Mesendoderm (in vitro differentiated cells): ENCODE data around the gene NRP2.

ENCODE experiments used
- DNase-seq: peaks from one replicate; pipeline ENCODE4 v3.0.0; 2013
- H2AK5ac ChIP-seq: 2 replicates; pipeline ENCODE4 v1.6.1; 2013; ENCODE audit warnings: low read length, inconsistent platforms
- H2BK120ac ChIP-seq: 2 replicates; pipeline ENCODE4 v1.6.1; 2013; ENCODE audit warnings: low read depth, mild to moderate bottlenecking, low read length, moderate library complexity, mixed read lengths
- H2BK15ac ChIP-seq: replicated peaks from 2 replicates; pipeline ENCODE4 v1.6.1; 2013; ENCODE audit warnings: low read depth, mild to moderate bottlenecking, moderate library complexity
- H2BK5ac ChIP-seq: 2 replicates; pipeline ENCODE4 v1.6.1; 2013; ENCODE audit warnings: low read length, inconsistent platforms
- H3K18ac ChIP-seq: 2 replicates; pipeline ENCODE4 v1.6.1; 2013; ENCODE audit warnings: mild to moderate bottlenecking, low read length, mixed read lengths
- H3K23ac ChIP-seq: one replicate; pipeline ENCODE4 v1.6.1; 2013; ENCODE audit warnings: low read length
- H3K27ac ChIP-seq: 2 replicates; pipeline ENCODE4 v1.5.1; 2013; ENCODE audit warnings: low read depth, mild to moderate bottlenecking, inconsistent platforms, low read length, moderate library complexity
- H3K27me3 ChIP-seq: 2 replicates; pipeline ENCODE4 v1.6.1; 2013; ENCODE audit warnings: low read length, control low read depth, mild to moderate bottlenecking, inconsistent platforms; ENCODE audit not compliant: insufficient read depth, poor library complexity
- H3K36me3 ChIP-seq: 2 replicates; pipeline ENCODE4 v1.6.1; 2013; ENCODE audit warnings: low read length, inconsistent platforms; ENCODE audit not compliant: control insufficient read depth, insufficient read depth
- H3K4ac ChIP-seq: one replicate; pipeline ENCODE4 v1.6.1; 2013; ENCODE audit warnings: low read depth, mild to moderate bottlenecking, low read length, moderate library complexity
- H3K4me1 ChIP-seq: 2 replicates; pipeline ENCODE4 v1.6.1; 2013; ENCODE audit warnings: low read depth, low read length, inconsistent platforms; ENCODE audit not compliant: control insufficient read depth
- H3K4me2 ChIP-seq: 2 replicates; pipeline ENCODE4 v1.6.1; 2013; ENCODE audit warnings: low read length
- H3K4me3 ChIP-seq: 2 replicates; pipeline ENCODE4 v1.5.1; 2013; ENCODE audit warnings: mild to moderate bottlenecking, low read length
- H3K56ac ChIP-seq: one replicate; pipeline ENCODE4 v1.6.1; 2013; ENCODE audit warnings: low read length
- H3K79me1 ChIP-seq: 2 replicates; pipeline ENCODE4 v1.6.1; 2013; ENCODE audit warnings: low read length, inconsistent platforms
- H3K79me2 ChIP-seq: 2 replicates; pipeline ENCODE4 v1.6.1; 2013; ENCODE audit warnings: mild to moderate bottlenecking, low read length; ENCODE audit not compliant: control insufficient read depth, insufficient read depth
- H3K9ac ChIP-seq: 2 replicates; pipeline ENCODE4 v1.6.1; 2013; ENCODE audit warnings: low read length, inconsistent platforms
- H4K5ac ChIP-seq: one replicate; pipeline ENCODE4 v1.6.1; 2013; ENCODE audit warnings: low read length
- H4K8ac ChIP-seq: one replicate; pipeline ENCODE4 v1.6.1; 2013; ENCODE audit warnings: low read depth, mild to moderate bottlenecking, control low read depth, low read length, moderate library complexity
- WGBS: extraction: QIAGEN DNeasy Blood & Tissue Kit; methylation state at CpG from one replicate; pipeline ENCODE4 v1.1.7; 2013; ENCODE audit warnings: low lambda C conversion rate, missing lambda C conversion rate; ENCODE audit not compliant: insufficient coverage; ENCODE audit errors: extremely low coverage; 5-methylcytosine and 5-hydroxymethylcytosine counted together

NRP2 gene

GRCh38 chr2:205800224-205800623, 117.9 kb downstream of the NRP2 start:
- Histone ChIP-seq H3K79me2 (no peaks in the 10 kb centered on the region), H3K4me1 (no peaks in the 10 kb centered on the region), H3K9ac (no peak overlapping the region), H3K36me3 (peaks cover 4% of the 10 kb centered on the region), H3K4me2 (no peak overlapping the region), H2BK5ac (no peak overlapping the region), H3K4me3 (no peak overlapping the region), H4K8ac (no peak overlapping the region), H3K79me1 (no peaks in the 10 kb centered on the region), H3K27me3 (no peaks in the 10 kb centered on the region), H3K23ac (no peak overlapping the region), H4K5ac (no peak overlapping the region), H3K18ac (no peak overlapping the region), H3K56ac (no peak overlapping the region), H3K27ac (no peak overlapping the region), H2BK15ac (no peak overlapping the region), H2BK120ac (no peak overlapping the region), H2AK5ac (no peak overlapping the region), H3K4ac (no peak overlapping the region)
- DNase-seq: no peak
- WGBS: no CpG with 5 or more reads among the region's 2 CpGs

DNA sequence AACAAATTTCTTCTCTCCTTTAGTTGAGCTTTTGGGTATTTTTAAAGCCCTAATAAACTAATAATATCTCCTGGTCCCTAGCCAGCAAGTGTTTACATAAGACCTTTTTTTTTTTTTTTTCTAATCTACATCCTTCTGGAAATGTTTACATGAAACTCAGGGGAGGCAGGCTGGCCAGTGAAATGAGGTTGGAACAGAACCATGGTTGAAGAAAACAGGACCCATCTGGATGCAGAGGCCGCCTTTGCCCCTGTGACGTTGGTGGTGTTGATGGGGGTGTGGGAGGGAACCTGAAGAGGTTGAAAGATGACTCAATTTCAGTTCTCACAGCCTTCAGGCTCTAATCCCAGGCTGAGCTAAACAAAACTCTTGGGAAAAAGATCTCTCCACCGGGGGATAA, 118.5 kb downstream of the NRP2 start:
- H3K27me3 ChIP-seq: no peaks in the 10 kb centered on the region
- peaks cover 4% of the 10 kb centered on the region for H3K36me3 ChIP-seq
- H2BK120ac ChIP-seq: no peak overlapping the region
- H3K4me1 ChIP-seq: no peaks in the 10 kb centered on the region
- H3K18ac ChIP-seq: no peak overlapping the region
- H4K5ac ChIP-seq: no peak overlapping the region
- H3K56ac ChIP-seq: no peak overlapping the region
- no peak overlapping the region for H3K23ac ChIP-seq
- H2BK15ac ChIP-seq: no peak overlapping the region
- no peak overlapping the region for H3K9ac ChIP-seq
- no peak for DNase-seq
- no peak overlapping the region for H3K27ac ChIP-seq
- H3K79me2 ChIP-seq: no peaks in the 10 kb centered on the region
- H2BK5ac ChIP-seq: no peak overlapping the region
- H3K79me1 ChIP-seq: no peaks in the 10 kb centered on the region
- H3K4me2 ChIP-seq: no peak overlapping the region
- H4K8ac ChIP-seq: no peak overlapping the region
- H3K4me3 ChIP-seq: no peak overlapping the region
- no peak overlapping the region for H3K4ac ChIP-seq
- no CpG with 5 or more reads among the region's 3 CpGs for WGBS
- no peak overlapping the region for H2AK5ac ChIP-seq

- H2BK15ac ChIP-seq: no peak overlapping the region
- DNase-seq: no peak
- no peak overlapping the region for H2BK5ac ChIP-seq
- no peak overlapping the region for H3K23ac ChIP-seq
- H3K9ac ChIP-seq: no peak overlapping the region
- H3K4me2 ChIP-seq: no peak overlapping the region
- H3K4me3 ChIP-seq: no peak overlapping the region
- no peak overlapping the region for H4K5ac ChIP-seq
- H4K8ac ChIP-seq: no peak overlapping the region
- no CpG with 5 or more reads among the region's 7 CpGs for WGBS
- H2AK5ac ChIP-seq: no peak overlapping the region
- no peaks in the 10 kb centered on the region for H3K4me1 ChIP-seq
- no peak overlapping the region for H2BK120ac ChIP-seq
- H3K27me3 ChIP-seq: no peaks in the 10 kb centered on the region
- no peak overlapping the region for H3K56ac ChIP-seq
- no peak overlapping the region for H3K27ac ChIP-seq
- H3K79me2 ChIP-seq: no peaks in the 10 kb centered on the region
- H3K4ac ChIP-seq: no peak overlapping the region
- H3K36me3 ChIP-seq: no peaks in the 10 kb centered on the region
- H3K18ac ChIP-seq: no peak overlapping the region
- H3K79me1 ChIP-seq: no peaks in the 10 kb centered on the region
These were observed 119.8 kb downstream of the NRP2 start for GRCh38 chr2:205802065-205802464.

- H3K4me3 ChIP-seq: no peak overlapping the region
- no peak overlapping the region for H4K5ac ChIP-seq
- no peak overlapping the region for H3K23ac ChIP-seq
- H2AK5ac ChIP-seq: no peak overlapping the region
- H3K4me1 ChIP-seq: no peaks in the 10 kb centered on the region
- DNase-seq: no peak
- H3K56ac ChIP-seq: no peak overlapping the region
- H2BK120ac ChIP-seq: no peak overlapping the region
- H3K4me2 ChIP-seq: no peak overlapping the region
- H3K36me3 ChIP-seq: no peaks in the 10 kb centered on the region
- no CpG with 5 or more reads among the region's 6 CpGs for WGBS
- H3K27ac ChIP-seq: no peak overlapping the region
- H3K9ac ChIP-seq: no peak overlapping the region
- H3K79me1 ChIP-seq: no peaks in the 10 kb centered on the region
- no peaks in the 10 kb centered on the region for H3K27me3 ChIP-seq
- no peaks in the 10 kb centered on the region for H3K79me2 ChIP-seq
- no peak overlapping the region for H3K18ac ChIP-seq
- H3K4ac ChIP-seq: no peak overlapping the region
- H2BK15ac ChIP-seq: no peak overlapping the region
- no peak overlapping the region for H2BK5ac ChIP-seq
- no peak overlapping the region for H4K8ac ChIP-seq
These were observed 120.6 kb downstream of the NRP2 start for GRCh38 chr2:205802941-205803340.

DNA sequence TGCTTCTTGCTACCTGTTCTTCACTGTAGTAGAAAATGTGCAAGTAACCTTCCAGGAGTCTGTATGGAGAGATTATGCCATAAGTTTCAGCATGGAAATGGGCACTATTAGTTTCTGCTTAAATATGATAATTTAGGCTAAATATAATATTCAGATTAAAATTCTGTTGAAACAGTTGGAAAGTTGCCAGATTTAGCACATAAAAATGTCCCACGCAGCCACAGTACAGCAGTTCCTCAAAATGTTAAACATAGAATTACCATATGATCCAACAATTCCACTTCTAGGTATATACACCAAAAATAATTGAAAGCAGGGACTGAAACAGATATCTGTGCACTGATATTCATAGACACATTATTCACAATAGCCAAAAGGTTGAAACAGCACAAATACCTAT, 121.2 kb downstream of the NRP2 start:
- no peak overlapping the region for H2BK15ac ChIP-seq
- H3K79me1 ChIP-seq: no peaks in the 10 kb centered on the region
- no CpG with 5 or more reads among the region's 1 CpG for WGBS
- H4K8ac ChIP-seq: no peak overlapping the region
- H2BK5ac ChIP-seq: no peak overlapping the region
- no peak overlapping the region for H3K27ac ChIP-seq
- H3K27me3 ChIP-seq: no peaks in the 10 kb centered on the region
- no peaks in the 10 kb centered on the region for H3K79me2 ChIP-seq
- no peak overlapping the region for H3K18ac ChIP-seq
- no peak overlapping the region for H3K23ac ChIP-seq
- H3K4me1 ChIP-seq: no peaks in the 10 kb centered on the region
- no peak overlapping the region for H4K5ac ChIP-seq
- no peak overlapping the region for H3K4me3 ChIP-seq
- H3K4ac ChIP-seq: no peak overlapping the region
- H3K36me3 ChIP-seq: no peaks in the 10 kb centered on the region
- H3K4me2 ChIP-seq: no peak overlapping the region
- H2AK5ac ChIP-seq: no peak overlapping the region
- H3K9ac ChIP-seq: no peak overlapping the region
- no peak overlapping the region for H2BK120ac ChIP-seq
- no peak overlapping the region for H3K56ac ChIP-seq
- DNase-seq: no peak

- no peak for DNase-seq
- Histone ChIP-seq H3K56ac (no peak overlapping the region), H3K79me2 (no peaks in the 10 kb centered on the region), H4K8ac (no peak overlapping the region), H3K18ac (no peak overlapping the region), H2BK120ac (no peak overlapping the region), H2AK5ac (no peak overlapping the region), H3K23ac (no peak overlapping the region), H2BK15ac (no peak overlapping the region), H3K27ac (no peak overlapping the region), H2BK5ac (no peak overlapping the region), H3K79me1 (no peaks in the 10 kb centered on the region), H4K5ac (no peak overlapping the region), H3K4me1 (no peaks in the 10 kb centered on the region), H3K4ac (no peak overlapping the region), H3K27me3 (no peaks in the 10 kb centered on the region), H3K4me3 (no peak overlapping the region), H3K9ac (no peak overlapping the region), H3K36me3 (no peaks in the 10 kb centered on the region), H3K4me2 (no peak overlapping the region)
- no CpG with 5 or more reads among the region's 8 CpGs for WGBS
These were observed 122.8 kb downstream of the NRP2 start for GRCh38 chr2:205805136-205805535.
